GM18507 (cell line): ENCODE data around the gene NR5A1.

Experiments
- DNase-seq: peaks from one replicate; pipeline ENCODE4 v3.0.0; 2011; ENCODE audit warnings: low read depth; ENCODE audit not compliant: insufficient read length; ENCODE audit errors: extremely low spot score
- FAIRE-seq: peaks from 2 replicates; lab custom pipeline; 2011; peaks lifted over from hg19 to GRCh38; lab: Jason Lieb, UNC

The NR5A1 gene

DNA sequence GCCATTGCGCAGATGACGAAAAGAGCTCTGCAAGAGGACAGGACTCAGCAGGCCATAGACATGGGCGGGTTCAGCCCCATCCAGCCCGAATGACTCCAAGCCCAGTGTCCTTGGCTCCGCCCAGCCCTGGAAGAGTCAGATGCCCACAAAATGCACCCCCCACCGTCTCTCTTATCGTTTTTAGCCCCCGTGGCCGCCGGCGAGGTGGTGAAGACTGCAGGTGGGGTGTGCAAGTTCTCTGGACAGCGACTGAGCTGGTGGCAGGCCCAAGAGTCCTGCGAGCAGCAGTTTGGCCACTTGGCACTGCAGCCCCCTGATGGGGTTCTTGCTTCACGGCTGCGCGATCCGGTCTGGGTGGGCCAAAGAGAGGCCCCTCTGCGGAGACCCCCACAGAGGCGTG is 54.9 kb downstream of the NR5A1 start:
- no peak for FAIRE-seq

DNA sequence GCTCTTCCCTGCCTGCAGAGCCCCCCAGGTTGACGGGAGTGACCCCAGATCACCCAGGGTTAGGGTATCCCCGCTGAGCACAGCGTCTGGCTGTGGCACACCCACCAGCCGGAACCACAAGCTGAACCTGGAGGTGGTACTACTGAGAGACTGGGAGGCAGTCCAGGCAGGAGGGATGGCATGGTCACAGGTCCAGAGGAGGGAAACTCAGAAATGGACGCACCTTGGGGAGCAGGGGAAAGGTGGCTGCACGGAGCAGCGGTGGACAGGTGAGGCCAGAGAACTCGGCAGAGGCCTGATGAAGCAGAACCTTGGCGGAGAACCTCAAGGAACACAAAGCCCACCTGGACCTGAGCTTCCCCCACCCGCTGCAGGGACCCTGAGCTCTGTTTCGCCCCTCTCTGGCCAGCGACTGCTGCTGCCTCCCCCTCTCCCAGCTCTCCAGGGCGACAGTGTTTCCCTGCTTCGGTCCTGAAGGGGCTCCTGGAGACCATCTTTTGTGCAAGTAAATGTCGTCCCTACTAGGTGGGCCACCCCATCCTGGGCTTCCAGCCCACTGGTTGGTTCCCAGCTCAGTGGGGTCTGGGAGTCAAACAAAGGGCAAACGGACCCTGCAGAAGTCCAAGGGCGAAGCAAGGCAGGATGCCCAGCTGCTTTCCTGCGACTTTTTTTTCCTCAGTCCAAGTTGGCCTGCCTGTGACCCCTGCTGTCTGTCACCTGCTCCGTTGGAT is 56.1 kb downstream of the NR5A1 start:
- DNase-seq = no peak
- no peak for FAIRE-seq

More for the DNA sequence above, 54.9 kb downstream of the NR5A1 start:
- DNase-seq = no peak

DNA sequence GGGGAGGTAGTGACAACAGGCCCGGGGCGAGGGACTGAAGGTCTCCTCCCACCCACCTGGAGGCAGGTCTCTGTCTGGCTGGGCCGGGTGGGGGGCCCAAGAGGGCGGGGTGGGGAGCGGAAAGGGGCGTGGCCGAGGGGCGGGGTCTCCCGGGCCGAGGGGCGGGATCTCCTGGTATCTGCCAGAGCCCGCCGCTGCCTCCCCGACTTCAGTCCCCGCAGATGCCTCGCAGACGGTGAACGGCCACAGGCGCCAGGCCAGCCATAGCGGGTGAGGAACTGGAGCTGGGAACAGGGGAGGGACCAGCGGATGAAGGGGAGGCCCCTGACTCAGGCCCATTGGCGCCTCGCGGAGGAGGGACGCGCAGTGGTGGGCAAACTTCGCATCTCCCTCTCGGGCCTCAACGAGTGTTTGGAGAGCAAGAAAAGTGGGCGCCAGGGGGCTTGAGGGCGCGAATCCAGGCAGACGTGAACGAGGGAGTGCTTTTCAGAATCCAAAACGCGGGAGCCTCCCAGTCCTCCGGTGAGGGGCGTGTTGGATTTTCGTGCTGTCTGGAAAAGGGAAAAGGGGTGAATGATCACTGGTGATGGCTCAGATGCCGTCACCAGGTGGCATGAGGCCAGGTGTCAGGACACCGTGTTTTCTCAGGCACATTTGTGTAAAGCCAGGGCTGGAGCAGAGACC is 56.8 kb downstream of the NR5A1 start, which contains the start of gene ADGRD2:
TSS of gene ADGRD2 (plus strand) at position 211 of the 684 bp plus-strand sequence. CDS start 1,216 bp downstream, outside the sequence.
- no peak for DNase-seq
- no peak for FAIRE-seq

DNA sequence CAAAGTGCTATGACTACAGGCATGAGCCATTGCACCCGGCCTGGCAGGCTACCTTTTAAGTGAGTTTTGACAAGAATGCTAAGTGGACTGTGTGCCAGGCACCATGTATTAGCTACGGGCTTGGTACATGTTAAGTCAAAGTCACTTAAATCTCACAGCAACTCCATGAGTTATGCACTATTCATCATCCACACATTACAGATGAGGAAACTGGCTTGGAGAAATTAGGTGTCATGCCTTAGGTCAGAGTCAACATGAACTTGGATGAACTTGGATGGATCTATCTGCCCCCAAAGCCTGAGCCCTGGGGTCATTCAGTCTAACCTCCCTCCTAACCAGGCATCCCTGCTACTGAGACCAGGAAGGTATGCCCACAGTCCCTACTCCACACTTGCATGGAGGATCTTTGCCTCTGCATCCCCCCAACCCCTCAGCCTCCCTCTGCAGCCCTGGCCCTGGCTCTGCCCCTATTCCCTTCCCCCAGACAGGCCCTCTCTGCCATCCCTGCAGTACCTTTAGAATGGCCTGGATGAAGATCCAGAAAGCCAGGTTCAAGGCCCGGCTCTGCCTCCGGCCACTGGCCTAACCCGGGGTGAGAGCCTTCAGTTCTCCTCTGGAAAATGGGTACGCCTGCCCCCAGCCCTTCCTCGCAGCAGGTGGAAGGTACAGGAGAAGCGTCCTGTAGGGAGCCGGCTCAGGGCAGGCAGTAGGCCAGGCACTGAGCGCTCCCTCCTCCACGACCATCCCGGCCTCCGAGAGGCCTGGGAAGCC is 57.6 kb downstream of the NR5A1 start:
- DNase-seq = no peak
- no peak for FAIRE-seq

- no peak for FAIRE-seq
- DNase-seq = no peak
Observed at GRCh38 chr9:124448019-124448418, 59.2 kb downstream of the NR5A1 start.

DNA sequence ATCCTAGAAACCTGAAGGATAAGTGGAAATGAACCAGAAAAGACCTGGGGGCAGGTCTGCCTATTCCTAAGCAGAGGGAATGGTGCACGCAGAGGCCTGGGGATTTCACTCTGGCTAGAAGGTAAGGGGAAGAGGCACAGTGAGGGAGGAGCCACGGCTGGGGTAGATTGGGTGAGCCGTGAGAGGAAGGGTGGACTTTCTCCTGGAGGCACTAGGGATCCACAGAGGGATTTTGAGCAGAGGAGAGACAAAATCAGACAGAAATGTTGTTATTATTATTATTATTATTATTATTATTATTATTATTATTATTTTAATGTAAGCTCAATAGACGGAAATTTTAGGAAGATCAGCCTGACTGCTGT is 59.9 kb downstream of the NR5A1 start:
- FAIRE-seq (no peak), DNase-seq (no peak)

DNA sequence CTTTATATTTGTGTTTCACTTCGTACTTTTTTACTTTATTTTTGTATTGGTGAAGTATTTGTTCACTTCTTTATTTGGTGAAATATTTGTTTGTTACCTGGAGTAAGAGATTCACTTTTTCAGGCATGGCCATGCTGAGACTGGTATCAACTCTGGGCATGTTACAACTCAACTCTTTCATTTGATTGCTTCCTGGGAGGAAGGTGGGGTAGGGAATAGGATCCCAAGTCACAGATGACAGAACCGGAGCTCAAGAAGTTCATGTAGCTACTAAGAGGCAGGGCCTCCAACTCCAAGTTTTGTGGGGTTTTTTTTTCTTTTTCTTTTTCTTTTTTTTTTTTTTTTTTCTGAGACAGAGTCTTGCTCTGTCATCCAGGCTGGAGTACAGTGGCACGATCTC is 63.0 kb downstream of the NR5A1 start:
- no peak for DNase-seq
- FAIRE-seq = no peak

DNA sequence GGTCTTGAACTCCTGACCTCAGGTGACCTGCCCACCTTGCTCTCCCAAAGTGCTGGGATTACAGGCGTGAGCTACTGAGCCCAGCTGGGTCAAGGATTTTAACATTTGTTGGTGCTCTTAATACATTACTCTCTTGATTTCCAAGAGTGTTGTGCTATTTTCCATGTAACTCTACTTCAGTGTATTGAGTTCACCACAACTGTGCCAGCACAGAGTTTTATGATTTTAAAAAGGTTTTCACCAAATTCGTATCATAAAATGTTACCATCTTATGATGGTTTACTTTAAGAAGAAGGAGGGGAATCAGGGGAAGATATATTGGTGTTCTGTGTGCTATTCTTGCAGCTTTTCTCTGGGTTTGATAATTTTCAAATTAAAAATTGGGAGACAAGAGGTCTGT is 63.6 kb downstream of the NR5A1 start:
- no peak for DNase-seq
- no peak for FAIRE-seq

- no peak for DNase-seq
- no peak for FAIRE-seq
Observed at GRCh38 chr9:124442826-124443225, 64.4 kb downstream of the NR5A1 start.

- FAIRE-seq (no peak), DNase-seq (no peak)
Observed at GRCh38 chr9:124442379-124442778, 64.8 kb downstream of the NR5A1 start.

DNA sequence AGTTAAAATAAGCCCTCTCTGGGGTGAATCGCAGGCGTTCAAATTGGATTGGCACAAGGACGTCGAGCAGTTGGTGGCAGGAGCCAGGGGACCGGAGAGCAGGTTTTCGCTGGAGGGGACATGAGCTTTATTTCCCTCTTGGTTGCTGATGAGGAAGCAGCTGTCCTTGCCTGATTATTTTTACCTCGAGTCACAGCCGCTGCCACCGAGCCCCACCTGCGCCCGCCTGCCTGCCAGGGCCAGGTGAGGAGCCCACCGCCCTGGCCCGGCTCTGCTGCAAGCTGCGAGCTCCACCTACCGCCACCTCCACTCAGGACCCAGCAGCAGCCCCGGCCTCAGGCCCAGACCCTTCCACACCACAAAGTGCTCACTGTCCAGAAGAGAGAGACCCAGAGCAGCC is 65.9 kb downstream of the NR5A1 start:
- no peak for FAIRE-seq
- DNase-seq = no peak

GRCh38 chr9:124440786-124441185 is 66.4 kb downstream of the NR5A1 start:
- FAIRE-seq (no peak), DNase-seq (no peak)

GRCh38 chr9:124439686-124440243 is 67.4 kb downstream of the NR5A1 start:
- FAIRE-seq (no peak), DNase-seq (no peak)

DNA sequence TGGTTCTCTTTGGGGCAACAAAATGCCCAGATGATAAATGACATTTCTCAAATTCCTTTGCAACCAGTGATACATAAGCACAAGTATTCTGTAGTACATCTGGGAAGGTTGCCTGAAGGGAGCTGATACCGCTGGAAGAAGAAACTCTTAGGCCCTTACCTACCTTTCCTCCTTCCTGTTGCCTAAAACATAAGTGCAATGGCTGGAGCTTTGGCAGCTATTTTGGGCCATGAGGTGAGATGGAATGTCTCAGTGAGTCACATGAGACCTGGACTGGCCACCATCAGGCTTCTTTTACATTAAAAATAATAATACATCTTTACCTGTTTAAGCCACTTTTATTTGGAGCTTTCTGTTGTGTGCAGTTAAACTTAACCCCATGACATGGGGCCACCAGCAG is 68.1 kb downstream of the NR5A1 start:
- FAIRE-seq (no peak), DNase-seq (no peak)

- FAIRE-seq = no peak
- DNase-seq = no peak
Observed at GRCh38 chr9:124438091-124438490, 69.1 kb downstream of the NR5A1 start.

DNA sequence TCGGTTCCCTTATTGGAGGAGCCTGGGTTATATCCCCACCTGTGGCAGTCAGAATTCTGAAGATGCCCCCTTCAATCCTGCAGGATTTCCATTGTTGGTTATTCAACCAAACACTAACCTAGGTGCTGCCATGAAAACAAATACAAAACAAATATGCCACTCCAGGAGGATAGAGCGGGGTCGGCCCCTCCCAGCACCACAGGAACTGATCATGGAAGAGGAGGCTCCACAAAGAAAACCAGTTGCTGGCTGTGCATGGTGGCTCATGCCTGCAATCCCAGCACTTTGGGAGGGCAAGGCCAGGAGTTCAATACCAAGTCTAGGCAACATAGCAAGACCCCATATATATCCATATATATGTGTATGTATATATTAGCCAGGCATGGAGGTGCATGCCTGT is 70.1 kb downstream of the NR5A1 start:
- no peak for FAIRE-seq
- no peak for DNase-seq

DNA sequence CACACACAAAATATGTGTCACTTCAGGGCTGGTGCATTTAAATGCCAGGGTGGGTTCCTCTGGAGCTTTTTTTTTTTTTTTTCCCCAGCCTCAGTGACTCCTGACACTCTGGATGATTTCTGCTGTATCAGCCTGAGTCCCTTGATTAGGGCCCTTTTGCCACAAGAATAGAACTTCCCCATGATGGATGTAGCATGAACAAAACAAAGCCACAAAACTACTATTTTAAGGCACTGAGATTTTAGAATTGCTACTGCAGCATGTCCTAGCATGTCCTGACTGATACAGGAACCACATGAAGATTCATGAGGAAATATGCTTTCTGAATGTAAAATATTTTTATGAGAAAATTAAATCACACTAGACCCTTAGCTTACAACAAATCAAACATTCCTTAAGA is 70.9 kb downstream of the NR5A1 start:
- no peak for FAIRE-seq

More for the DNA sequence above, 70.9 kb downstream of the NR5A1 start:
- DNase-seq = no peak
